ENCODE data around the gene ZNF763.
"Not testable (repeated sequence)": the region's sequence is repeated elsewhere in the genome, so short reads cannot be mapped to it uniquely, and the experiment has no call there.

Gene ZNF763

DNA sequence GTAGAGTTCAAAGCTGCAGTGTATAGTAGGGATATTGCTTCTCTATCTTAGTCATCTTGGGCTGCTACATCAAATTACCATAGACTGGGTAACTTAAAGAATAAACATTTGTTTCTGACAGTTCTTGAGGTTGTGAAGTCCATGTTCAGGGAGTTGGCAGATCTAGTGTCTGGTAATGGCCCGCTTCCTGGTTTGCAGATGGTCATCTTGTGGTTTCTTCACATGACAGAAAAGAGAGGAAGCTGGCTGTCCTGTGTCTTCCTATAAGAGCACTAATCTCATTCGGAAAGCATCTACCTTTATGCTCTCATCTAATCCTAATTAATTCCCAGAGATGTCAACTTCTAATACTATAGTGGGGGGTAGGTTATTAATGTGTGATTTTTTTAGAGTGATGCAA, 6.2 kb downstream of the ZNF763 start:
- DNase-seq (ENCODE audit: low read depth), result no peak

DNA sequence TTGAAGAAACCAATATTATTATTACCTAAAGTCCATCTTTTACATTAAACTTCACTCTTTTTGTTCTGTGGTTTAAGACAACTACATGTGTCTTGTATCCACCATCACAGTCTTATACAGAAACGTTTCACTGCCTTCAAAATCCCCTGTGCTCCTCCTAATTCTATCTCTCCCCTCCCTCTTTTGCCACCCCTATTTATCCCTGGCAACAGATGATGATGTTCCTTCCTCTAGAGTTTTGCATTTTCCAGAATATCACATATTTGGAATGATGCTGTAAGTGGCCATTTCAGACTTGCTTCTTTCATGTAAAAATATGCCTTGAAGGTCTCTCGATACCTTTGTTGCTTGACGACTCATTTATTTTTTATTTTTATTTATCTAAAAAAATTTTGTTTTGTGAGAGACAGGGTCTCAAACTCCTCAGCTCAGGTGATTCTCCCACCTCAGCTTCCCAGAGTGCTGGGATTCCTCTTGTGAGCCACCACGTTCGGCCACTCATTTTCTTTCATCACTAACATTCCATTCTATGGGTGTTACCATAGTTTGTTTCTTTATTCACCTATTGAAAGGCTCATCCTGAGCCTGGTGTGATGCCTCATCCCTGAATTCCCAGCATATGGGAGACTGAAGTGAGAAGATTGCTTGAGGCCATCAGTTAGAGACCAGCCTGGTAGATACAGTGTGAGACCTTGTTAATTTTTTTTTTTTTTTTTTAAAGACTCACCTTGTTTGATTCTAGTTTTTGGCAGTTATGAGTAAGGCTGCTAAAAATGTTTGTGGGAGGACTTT, 8.4 kb downstream of the ZNF763 start:
- DNase-seq (ENCODE audit: low read depth), result no peak

DNA sequence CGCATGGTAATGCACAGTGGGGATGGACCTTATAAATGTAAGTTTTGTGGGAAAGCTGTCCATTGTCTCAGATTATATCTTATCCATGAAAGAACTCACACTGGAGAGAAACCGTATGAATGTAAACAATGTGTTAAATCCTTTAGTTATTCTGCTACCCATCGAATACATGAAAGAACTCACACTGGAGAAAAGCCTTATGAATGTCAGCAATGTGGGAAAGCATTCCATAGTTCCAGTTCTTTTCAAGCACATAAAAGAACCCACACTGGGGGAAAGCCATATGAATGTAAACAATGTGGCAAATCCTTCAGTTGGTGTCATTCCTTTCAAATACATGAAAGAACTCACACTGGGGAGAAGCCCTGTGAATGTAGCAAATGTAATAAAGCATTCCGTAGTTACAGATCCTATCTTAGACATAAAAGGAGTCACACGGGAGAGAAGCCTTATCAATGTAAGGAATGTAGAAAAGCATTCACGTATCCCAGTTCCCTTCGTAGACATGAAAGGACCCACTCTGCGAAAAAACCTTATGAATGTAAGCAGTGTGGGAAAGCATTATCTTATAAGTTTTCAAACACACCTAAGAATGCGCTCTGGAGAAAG, 13.8 kb downstream of the ZNF763 start:
- DNase-seq (ENCODE audit: low read depth), result no peak

DNA sequence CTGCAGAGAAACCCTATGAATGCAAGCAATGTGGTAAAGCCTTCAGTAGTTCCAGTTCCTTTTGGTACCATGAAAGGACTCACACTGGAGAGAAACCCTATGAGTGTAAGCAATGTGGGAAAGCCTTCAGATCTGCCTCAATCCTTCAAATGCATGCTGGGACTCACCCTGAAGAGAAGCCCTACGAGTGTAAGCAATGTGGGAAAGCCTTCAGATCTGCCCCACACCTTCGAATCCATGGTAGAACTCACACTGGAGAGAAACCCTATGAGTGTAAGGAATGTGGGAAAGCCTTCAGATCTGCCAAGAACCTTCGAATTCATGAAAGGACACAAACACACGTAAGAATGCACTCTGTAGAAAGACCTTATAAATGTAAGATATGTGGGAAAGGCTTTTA, 14.7 kb downstream of the ZNF763 start:
- DNase-seq (ENCODE audit: low read depth), result no peak

DNA sequence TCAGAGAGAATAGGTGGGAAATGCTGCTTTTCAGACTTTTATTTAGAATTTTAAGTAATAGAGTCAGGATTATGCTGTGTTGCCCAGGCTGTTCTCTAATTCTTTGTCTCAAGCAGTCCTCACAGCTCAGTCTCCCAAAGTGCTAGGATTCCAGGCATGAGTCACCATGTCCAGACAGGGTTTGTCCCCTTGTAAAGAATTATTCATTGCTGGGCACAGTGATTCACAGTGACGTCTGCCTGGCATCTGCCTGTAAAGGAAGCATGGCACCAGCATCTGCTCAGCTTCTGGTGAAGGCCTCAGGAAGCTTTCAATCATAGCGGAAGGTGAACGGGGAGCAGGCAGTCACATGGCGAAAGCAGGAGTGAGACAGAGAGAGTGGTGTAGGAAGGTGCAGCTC, 17.7 kb downstream of the ZNF763 start:
- no peak for DNase-seq (ENCODE audit: low read depth)

DNA sequence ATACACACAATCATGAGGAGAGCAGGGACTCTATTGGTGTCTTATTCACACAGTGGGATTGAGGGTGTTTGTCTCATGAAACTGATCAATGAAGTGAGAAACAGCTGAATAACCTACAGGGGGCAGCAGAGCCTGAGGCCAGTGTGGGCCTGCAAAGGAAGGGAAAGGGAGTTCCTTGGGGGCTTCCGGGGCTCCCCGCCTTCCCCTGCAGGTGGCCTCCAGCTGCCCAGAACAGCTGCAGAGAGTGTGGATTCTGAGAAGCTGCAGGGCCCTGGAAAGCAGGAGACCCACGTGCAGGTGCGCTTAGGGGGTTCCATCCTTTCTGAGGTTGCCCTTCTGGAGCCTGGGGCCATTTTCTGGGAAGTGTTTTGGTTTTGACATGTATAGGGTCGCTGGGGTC, 20.1 kb downstream of the ZNF763 start:
- DNase-seq (ENCODE audit: low read depth), result no peak

DNA sequence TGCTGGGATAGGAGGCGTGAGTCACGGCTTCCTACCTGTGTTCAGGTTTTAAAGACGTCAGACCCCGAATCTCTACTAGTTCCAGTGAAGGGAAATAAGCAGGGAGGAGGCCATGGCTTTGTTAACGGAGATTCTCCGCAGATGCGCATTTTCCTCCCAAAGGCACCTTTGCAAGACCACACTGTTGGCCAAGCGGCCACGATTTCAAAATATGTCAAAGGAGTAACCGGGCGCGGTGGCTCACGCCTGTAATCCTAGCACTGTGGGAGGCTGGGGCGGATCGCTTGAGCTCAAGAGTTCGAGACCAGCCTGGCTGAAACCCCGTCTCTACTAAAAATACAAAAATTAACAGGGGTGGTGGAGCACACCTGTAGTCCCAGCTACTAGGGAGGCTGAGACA, 21.9 kb downstream of the ZNF763 start:
- DNase-seq (ENCODE audit: low read depth), result no peak

DNA sequence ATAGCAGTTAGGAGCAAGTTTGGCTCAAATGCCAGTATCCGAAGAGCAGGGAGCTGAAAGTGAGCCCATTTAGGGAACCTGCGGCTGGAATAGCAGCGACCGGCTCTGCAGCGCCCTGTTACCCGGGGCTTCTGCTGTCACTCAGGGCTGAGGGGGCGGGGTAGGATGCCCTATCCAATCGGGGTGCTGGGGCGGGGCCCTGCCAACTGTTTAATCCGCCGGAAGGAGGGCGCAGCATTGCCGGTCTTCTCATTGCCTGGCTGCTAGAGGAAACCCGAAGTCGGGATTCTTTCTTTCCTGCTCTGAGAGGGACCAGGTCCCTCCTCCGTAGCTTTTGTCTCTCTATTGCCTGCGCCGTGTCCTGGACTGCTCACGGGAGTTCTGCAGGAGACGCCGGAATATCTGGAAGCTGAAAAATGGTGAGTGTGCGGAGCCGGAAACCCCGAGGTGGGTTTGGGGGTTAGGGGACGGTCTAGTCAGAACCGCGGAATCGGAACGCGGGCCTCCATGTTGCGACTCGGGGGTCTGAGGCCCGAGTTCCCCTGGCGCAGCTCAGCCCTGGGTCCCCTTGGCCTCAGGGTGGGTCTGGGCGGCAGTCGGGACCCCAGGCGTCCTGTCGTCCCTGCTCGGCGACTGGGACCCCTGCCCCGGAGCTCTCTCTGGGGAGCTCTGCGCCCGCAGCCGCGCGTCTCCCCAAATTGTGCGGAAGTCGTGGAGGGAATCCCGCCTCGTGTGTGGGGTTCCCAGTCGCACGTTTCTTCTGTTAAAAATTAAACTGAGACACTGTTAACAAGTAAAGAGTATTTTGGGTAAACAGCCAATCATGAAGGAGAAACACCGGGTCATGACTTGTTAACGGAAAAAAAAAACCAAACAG, 22.8 kb downstream of the ZNF763 start:
- peak; percentile 86 for DNase-seq (ENCODE audit: low read depth)

DNA sequence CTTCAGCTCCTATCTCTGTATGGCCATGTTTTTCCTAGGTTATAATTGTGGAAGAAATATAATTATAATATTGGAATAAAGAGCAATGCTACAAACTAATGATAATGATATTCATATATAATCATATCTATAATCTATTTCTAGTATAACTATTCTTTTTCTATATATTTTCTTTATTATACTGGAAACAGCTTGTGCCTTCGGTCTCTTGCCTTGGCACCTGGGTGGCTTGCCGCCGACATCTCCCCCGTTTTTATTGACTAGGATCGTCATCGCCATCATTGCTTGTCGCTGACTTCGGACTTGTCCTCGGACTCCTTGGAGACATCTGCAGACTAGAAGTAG, 24.2 kb downstream of the ZNF763 start:
- no peak for DNase-seq (ENCODE audit: low read depth)

DNA sequence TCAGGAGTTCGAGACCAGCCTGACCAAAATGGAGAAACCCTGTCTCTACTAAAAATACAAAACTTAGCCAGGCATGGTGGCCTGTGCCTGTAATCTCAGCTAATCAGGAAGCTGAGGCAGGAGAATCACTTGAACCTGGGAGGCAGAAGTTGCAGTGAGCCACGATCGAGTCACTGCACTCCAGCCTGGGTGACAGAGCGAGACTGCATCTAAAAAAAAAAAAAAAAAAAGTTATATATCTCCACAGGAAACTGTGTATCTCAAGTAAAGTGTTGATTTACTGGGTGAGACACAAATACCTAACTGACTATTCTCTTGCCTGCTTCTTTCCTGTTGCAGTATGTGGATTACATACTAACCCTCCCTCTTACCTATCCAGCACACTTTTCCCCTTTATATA, 27.1 kb downstream of the ZNF763 start:
- not testable (repeated sequence) for DNase-seq (ENCODE audit: low read depth)

DNA sequence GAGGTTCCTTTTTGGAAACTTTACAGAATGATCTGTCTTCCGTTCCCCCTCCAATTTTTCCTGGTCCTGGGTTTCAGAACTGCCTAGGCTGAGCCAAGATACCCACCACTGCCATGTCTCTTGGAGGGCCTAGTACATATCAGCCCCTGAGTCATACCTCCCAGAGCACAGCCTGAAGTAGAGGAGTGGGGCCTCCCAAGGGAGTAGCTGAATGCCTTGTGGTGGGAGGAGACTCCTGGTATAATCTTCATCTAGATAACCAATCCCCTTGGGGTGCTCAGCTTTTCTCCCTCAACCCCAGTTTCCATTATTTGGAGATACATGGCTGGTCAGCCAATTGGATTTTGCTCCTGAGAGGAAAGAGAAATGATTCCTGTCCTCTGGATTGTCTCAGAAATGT, 30.3 kb downstream of the ZNF763 start:
- no peak for DNase-seq (ENCODE audit: low read depth)

DNA sequence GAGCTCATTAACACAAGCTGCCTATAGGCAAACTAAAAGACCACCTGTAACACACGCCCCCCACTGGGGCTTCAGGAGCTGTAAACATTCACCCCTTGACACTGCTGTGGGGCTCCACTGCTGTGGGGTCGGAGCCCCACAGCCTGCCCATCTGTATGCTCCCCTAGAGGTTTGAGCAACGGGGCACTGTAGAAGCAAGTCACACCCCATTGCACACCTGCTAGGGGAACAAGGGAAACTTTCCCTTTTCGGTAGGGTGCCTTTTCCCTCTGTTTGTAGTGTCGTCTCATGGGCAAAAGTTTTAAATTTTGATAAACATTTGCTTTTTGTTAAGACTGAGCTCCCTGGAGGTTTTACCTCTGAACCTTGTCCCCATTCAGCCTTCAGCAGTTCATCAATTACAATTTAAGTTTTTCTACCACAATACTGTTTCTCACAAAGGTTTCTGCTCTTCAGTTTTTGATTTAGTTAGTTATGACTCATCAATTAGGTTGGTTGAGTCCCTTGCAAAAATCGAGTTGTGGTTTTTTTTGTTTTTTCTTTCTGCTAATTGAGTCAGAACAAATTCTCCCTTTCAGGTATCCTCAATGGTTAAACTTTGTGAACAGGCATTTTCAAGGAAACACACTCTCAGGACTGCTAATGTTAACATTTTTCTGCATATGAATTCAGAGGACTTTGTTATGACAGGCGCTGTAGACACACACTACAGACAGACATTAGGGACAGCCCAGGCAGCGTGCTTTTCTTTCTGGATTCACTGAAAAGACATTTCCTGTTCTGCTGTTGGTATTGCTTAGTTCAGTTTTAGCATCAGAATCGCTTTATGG, 35.5 kb downstream of the ZNF763 start:
- DNase-seq (ENCODE audit: low read depth), result no peak

DNA sequence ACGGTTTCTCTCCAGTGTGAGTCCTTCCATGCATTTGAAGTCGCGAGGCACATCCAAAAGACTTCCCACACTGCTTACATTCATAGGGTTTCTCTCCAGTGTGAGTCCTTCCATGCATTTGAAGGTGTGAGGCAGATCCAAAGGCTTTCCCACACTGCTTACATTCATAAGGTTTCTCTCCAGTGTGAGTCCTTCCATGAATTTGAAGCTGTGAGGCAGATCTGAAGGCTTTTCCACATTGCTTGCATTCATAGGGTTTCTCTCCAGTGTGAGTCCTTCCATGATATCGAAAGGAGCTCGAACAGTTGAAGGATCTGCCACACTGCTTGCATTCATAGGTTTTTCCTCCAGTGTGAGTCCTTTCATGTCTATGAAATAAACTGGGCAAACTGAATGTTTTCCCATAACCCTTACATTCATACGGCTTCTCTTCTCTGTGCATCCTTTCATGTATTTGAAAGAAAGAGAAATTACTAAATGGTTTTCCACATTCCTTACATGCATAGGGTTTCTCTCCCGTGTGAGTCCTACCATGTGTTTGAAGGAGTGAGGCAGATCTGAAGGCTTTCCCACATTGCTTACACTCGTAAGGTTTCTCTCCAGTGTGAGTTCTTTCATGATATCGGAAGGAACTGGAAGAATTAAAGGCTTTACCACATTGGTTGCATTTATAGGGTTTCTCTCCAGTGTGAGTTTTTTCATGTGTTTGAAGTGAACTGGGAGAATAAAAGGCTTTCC, 50.3 kb downstream of the ZNF763 start:
- DNase-seq (ENCODE audit: low read depth), result no peak

DNA sequence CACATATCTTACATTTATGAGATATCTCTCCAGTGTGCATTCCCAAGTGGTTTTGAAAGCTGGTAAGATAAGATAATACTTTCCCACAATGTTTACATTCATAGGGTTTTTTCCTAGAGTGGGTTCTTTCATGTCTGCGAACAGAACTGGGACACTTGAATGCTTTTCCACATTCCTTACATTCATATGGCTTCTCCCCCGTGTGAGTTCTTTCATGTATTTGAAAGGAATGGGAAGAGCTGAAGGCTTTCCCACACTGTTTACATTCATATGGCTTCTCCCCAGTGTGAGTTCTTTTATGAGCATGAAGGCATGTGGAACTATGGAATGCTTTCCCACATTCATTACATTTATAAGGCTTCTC, 50.9 kb downstream of the ZNF763 start:
- no peak for DNase-seq (ENCODE audit: low read depth)

Data from T follicular helper cell (primary cell).